MV-4-11 (cell line): Measurements from ENCODE around the gene PPP1R37.
"Not testable (repeated sequence)": the region's sequence is repeated elsewhere in the genome, so short reads cannot be mapped to it uniquely, and the experiment has no call there.

Experiments used
- DNase-seq: peaks from one replicate; lab custom pipeline; 2025; lab: John Stamatoyannopoulos, UW

PPP1R37 gene

DNA sequence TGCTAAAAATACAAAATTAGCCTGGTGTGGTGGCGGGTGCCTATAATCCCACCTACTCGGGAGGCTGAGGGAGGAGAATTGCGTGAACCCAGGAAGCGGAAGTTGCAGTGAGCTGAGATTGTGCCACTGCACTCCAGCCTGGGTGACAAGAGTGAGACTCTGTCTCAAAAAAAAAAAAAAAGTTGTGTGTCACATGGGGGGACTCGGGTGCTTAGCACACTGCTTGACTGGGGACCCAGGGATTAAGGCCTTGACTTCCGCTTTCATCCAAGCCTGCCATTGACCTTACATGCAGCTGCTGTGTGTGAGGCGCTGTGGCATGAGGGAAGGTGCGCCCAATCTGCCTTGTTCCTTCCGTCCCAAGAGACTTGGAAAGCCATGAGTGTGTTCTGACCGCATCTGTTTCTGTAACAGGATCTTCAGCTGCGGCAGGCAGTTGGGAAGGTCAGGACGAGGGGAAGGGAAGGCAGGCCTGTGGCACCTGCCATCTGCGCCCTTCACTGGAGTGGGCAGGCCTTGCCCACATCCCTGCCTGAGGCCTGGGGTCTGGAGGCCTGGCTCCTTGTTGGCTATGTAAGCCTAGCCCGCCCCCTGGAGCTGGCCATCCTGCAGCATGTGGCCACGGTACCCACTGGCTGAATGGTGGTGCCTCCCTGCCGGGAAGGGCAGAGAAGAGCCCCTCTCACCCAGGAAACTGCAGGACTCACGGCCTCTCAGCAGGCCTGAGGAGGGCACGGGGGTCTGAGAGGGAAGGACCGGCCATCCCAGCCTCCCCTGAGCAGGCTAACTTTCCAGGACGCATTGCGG is 23.0 kb downstream of the PPP1R37 start:
- peak; percentile 100 for DNase-seq

GRCh38 chr19:45117167-45117594 is 24.2 kb downstream of the PPP1R37 start:
- peak; percentile 87 for DNase-seq

DNA sequence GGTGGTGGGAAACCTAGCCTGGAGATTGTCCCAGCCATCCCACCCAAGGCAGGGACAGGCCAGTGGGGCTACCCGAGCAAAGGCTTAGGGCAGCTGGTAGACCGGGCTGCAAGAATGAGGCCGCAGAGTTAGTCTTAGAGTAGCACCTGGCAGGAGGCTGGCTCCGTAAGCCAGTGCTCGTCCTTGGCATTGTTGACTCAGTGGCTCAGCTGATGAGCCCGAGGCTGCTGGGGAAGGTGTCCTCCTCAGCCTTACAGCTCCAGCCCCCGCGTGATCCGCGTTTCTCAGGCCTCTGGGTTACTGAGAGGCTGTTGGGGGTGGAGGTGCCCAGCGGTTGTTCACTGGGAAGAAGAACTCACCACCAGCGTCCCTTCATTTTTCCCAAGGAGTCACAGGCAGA is 24.7 kb downstream of the PPP1R37 start:
- DNase-seq: no peak

DNA sequence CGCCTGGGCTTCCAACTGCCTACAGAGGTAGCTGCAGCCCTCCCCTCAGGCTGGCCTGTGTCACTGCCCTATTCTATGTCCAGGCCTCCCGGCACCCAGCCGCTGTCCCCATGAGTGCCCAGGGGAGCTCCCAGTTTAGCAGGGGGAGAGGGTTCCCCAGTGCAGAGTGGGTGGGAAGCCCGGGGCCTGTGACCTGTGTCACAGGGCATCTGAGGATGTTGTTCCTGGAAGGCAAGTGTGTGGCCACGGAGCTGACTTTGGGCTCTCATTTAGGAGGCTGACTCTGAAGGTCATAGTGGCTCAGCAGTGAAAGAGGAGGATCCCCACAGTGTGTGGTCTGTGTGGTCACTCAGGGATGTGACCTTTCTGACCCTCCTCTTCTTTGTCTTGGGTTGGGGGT is 25.1 kb downstream of the PPP1R37 start:
- DNase-seq: no peak

DNA sequence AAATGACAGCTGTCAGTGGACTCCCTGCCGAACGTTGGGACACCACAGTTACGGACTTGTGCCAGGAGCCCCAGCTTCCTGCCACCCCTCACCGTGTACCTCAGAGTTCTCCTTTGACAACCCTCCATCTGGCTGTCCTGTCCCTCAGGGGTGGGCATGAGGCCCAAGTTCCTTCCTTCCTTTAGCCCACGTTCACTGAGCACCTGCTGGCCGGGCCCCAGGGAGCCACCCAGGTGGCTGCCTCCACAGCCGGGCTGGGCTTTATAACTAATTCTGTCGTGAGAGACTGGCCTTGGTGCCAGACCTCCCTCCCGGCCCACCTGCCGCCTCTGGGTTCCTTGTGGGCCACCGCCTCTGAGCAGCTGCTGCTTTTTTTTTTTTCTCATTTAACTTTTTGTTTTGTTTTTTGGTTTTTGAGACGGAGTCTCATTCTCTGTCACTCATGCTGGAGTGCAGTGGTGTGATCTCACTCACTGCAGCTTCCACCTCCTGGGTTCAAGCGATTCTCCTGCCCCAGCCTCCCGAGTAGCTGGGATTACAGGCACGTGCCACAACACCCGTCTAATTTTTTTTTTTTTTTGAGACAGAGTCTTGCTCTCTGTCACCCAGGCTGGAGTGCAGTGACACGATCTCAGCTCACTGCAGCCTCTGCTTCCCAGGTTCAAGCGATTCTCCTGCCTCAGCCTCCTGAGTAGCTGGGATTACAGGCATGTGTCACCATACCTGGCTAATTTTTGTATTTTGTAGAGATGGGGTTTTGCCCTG is 25.8 kb downstream of the PPP1R37 start:
- not testable (repeated sequence) for DNase-seq

DNA sequence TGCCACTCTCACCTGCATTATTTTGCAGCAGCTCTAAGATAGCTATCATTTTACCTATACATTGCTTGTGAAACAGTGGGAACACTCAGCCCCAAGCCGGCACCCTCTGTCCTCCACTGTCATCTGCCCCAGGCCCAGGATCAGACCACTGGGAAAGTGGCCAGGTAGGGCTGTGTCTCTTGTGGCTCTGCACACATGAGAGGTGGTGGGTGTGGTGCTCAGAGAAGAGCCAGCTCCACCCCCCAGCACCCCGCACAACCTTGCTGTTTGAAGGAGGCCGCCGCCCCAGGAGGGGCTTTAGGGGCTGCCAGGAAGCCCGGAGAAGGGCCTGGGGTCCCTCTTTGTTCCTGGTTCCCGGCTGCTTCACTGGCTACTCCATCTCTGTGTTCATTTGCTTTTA is 26.6 kb downstream of the PPP1R37 start:
- no peak for DNase-seq

GRCh38 chr19:45121827-45122345 is 28.9 kb downstream of the PPP1R37 start:
- DNase-seq: no peak

- no peak for DNase-seq
These were observed 29.9 kb downstream of the PPP1R37 start for GRCh38 chr19:45122832-45123231.

- no peak for DNase-seq
These were observed 30.5 kb downstream of the PPP1R37 start for GRCh38 chr19:45123440-45123850.

DNA sequence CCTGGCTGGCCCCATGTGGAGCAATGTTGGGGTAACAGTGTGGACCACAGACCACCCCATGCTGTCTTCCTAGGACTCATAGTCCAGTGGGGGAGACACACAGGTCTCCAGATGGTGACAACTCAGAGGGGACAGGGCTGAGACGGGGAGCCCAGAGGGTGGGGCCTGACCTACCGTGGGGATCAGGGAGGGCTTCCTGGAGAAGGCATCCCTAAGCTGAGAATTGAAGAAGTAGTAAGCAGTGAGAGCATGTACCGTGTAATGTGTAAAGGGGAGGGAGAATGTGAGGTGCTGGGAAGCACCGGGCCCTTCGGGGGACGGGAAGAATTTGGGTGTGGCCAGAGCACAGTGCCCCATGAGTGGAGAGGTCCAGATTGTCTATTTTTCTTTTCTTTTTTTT is 31.0 kb downstream of the PPP1R37 start:
- no peak for DNase-seq

- DNase-seq: no peak
These were observed 32.4 kb downstream of the PPP1R37 start for GRCh38 chr19:45125360-45125759.

- DNase-seq: peak; percentile 61
These were observed 33.1 kb downstream of the PPP1R37 start for GRCh38 chr19:45125975-45126493.

DNA sequence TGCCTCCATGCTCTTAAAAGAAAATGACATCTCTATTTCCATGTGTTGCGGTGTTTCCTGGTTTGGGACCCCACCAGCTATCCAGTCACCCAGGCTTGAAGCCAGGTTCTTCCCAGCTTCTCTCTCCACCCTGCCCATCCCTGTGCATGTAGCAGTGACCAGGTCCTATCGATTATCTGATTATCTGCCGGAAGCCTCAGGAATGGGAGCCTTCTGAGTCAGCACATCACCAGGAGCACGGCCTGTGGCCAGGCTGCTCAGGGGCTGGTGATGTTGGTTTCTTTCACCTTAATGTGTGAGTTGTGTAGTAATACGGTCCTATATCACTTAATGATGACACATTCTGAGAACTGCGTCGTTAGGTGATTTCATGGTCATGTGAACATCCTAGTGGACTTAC is 33.7 kb downstream of the PPP1R37 start:
- no peak for DNase-seq

DNA sequence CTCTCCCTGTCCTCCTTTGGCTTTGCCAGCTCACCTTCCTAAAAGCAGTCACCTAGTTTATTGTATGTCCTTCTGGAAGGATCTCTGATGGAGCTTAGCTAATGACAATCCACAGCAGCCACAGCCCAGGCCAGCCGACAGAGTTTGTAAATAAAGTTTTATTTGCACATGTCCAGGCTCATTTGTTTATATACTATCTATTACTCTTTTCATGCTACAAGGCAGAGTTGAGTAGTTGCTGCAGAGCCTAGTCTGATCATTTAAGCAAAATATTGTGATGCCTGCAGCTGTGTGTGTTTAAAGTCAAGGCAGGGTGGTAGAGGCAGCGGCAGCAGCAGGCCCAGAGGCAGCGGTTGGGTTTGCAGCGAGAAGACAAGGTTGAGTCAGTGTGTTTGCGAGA is 35.2 kb downstream of the PPP1R37 start:
- DNase-seq: no peak

GRCh38 chr19:45128806-45129205 is 35.8 kb downstream of the PPP1R37 start:
- DNase-seq: no peak

DNA sequence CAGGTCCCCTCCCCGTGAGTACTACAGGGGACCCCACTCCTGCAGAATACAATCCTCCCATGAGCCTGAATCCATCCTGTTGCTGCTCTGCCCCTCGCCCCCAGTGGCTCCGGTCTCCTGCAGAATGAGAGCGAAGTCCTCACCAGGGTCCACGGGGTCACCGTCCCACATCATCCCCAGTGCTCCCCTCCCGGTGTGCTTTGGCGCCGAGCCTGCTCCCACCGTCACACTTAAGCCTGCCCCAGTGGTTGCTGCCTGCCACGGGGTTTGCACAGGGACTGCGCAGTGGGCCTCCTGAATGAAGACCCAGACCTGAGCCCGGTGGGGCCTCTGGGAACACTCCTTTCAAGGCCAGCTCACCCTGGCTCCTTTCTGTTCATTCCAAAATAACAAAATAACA is 37.3 kb downstream of the PPP1R37 start:
- DNase-seq: no peak

DNA sequence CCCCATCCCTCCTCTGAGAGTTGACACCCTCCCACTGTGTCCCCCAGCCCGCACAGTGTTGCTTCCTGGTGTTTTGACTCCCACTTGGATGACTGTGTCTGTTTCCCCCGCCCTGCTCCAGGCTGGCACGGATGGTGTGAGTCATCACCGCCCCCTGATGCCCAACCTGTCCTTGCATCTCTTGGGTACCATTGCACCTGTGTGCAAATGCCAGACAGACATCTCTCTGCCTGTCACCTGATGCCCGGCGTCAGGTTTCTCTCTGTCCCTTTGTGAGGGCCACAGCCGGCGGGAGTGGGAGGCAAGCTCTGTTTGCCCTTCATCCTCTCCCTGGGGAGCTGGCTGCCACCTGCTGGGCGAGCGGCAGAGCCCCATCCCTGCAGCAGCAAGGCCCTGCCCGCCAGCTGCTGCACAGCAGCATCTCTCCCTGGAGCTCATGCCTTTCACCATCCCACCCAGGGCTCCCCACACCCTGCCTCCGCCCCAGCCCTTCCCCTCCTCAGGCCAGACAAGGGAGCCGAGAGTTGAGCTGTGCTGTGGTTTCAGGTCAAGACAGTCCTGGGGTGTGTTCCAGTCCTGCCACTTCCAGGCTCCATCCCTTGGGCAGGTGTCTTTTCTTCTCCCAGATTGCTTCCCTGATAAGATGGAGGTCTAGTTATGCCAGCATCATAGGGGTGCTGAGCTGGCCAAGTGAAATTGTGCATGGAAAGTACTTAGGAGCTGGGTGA is 38.1 kb downstream of the PPP1R37 start:
- no peak for DNase-seq

GRCh38 chr19:45133661-45134060 is 40.7 kb downstream of the PPP1R37 start:
- DNase-seq: no peak

DNA sequence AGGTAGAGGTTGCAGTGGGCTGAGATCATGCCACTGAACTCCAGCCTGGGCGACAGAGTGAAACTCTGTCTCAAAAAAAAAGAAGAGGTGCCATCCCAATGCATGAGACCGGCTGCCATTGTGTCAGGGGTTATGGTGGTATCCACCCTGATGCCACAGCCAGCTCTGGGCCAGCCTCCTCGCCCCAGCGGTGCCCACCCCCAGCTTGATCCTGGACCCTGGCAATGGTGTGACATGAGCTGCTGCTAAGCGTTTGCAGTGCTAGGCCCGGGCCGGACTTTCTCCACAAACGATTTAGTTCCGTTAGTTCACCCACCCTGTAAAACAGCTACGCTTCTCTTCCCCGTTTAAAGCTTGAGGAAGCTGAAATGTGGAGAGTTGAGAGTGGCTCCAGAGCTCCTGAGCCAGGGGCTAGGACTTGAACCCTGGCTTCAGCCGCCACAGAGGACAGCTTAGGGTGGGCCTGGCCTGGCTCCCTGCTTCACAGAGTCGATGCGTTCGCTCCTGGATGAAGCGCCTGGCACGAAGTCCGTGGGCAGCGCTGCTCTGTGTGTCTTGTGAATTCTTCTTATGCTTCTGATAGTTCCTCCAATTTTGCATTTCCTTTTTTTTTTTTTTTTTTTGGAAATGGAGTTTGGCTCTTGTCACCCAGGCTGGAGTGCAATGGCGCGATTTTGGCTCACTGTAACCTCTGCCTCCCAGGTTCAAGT is 42.4 kb downstream of the PPP1R37 start:
- DNase-seq: no peak

- peak; percentile 78 for DNase-seq
These were observed 43.7 kb downstream of the PPP1R37 start for GRCh38 chr19:45136507-45137178.

DNA sequence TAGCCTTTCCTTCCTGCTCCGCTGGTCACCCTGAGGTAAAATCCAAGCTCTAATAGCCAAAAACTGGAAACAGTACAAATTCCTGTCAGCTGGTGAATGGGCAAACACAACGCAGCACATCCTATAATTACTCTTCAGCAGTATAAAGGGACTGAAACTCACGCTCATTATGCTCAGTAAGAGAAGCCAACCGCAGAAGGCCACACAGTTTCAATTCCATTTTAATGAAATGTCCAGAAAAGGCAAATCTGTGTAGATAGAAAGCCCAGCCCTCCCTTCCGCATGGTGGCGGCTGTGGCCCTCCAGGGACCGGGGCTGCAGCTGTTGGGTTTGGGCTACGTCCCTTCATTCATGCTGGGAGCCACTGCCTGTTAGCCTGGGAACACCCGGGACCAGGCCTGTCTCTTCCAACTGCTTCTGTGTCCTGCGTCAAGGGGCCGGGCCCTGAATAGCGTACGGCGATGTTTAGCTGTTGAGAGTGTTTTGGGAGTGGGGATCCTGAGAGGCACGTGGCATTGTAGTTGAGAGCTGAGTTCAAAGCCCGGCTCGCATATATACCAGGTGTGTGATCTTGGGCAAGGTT is 44.3 kb downstream of the PPP1R37 start:
- peak; percentile 87 for DNase-seq
